Left ventricle myocardium inferior (tissue), 1 donor: ENCODE data around the gene RASA3. TPM values are rescaled to one million over a fixed set of nuclear protein-coding genes. Genes with fewer than 3 reads are reported as not detected.
A peak's percentile ranks its signal among the peaks of the same experiment; 100 is the strongest.

Experiments
- DNase-seq: peaks from one replicate; pipeline ENCODE4 v3.0.0-alpha.2; 2020
- H3K27ac ChIP-seq: fragments of 200-600 bp; replicated peaks from 2 replicates; pipeline ENCODE4 v1.8.0; 2021
- H3K27me3 ChIP-seq: fragments of 200-600 bp; 2 replicates; pipeline ENCODE4 v1.8.0; 2021; ENCODE audit warnings: low read depth
- H3K36me3 ChIP-seq: fragments of 200-600 bp; 2 replicates; pipeline ENCODE4 v1.8.0; 2021
- H3K4me1 ChIP-seq: fragments of 200-600 bp; 2 replicates; pipeline ENCODE4 v1.8.0; 2021
- H3K4me3 ChIP-seq: fragments of 200-600 bp; 2 replicates; pipeline ENCODE4 v1.8.0; 2021; ENCODE audit warnings: mild to moderate bottlenecking, moderate library complexity
- H3K9me3 ChIP-seq: fragments of 200-600 bp; replicated peaks from 2 replicates; pipeline ENCODE4 v1.8.0; 2021
- CTCF ChIP-seq: fragments of 200-600 bp; IDR thresholded peaks from 2 replicates; pipeline ENCODE4 v1.8.0; 2021; ENCODE audit warnings: antibody characterized with exemption, mild to moderate bottlenecking, borderline replicate concordance
- intact Hi-C: fragments of 100-400 bp; cut with micrococcal nuclease; formaldehyde crosslinking; loops from one replicate; pipeline ENCODE4 v1.11.0; 2022
- total RNA-seq: library from RNA; stranded (reverse); fragmentation: NEBNext Ultra II Directional; extraction: Animal tissue kit (Norgen Biotek cat#: 25700); gene quantifications from one replicate; pipeline ENCODE4 v1.2.1, GENCODE V29; 2021
- donor health status: DM: no; HTN: yes; CAD: no; lungs with severe emphysema.

The RASA3 gene
- total RNA-seq, 1 donor from 2014 or later, result 9.5 TPM

GRCh38 chr13:114025714-114026431 is 106.5 kb downstream of the RASA3 start:
- peak overlapping the region; percentile 58 for H3K27ac ChIP-seq
- no peaks in the 10 kb centered on the region for H3K9me3 ChIP-seq
- no peak for TF ChIP-seq CTCF
- no peaks in the 10 kb centered on the region for H3K27me3 ChIP-seq
- peaks cover 27% of the 10 kb centered on the region for H3K36me3 ChIP-seq
- peaks cover 24% of the 10 kb centered on the region for H3K4me1 ChIP-seq
- intact Hi-C loops, result no loop called here
- H3K4me3 ChIP-seq, result no peak overlapping the region
- DNase-seq, result no peak

- Histone ChIP-seq H3K27ac (no peak overlapping the region), H3K4me3 (no peak overlapping the region), H3K36me3 (peaks cover 32% of the 10 kb centered on the region), H3K4me1 (peaks cover 24% of the 10 kb centered on the region), H3K27me3 (no peaks in the 10 kb centered on the region), H3K9me3 (no peaks in the 10 kb centered on the region)
- intact Hi-C loops, result no loop called here
- no peak for TF ChIP-seq CTCF
- DNase-seq, result no peak
Observed at GRCh38 chr13:114025405-114025713, 107.1 kb downstream of the RASA3 start.

GRCh38 chr13:114024603-114025404 is 107.6 kb downstream of the RASA3 start:
- Histone ChIP-seq H3K27me3 (no peaks in the 10 kb centered on the region), H3K4me3 (no peak overlapping the region), H3K4me1 (peaks cover 24% of the 10 kb centered on the region), H3K9me3 (no peaks in the 10 kb centered on the region), H3K36me3 (peaks cover 34% of the 10 kb centered on the region), H3K27ac (no peak overlapping the region)
- no peak for DNase-seq
- intact Hi-C loops, result no loop called here
- no peak for TF ChIP-seq CTCF

- no peaks in the 10 kb centered on the region for H3K9me3 ChIP-seq
- no peak overlapping the region for H3K27ac ChIP-seq
- DNase-seq, result no peak
- peaks cover 24% of the 10 kb centered on the region for H3K4me1 ChIP-seq
- no peak for TF ChIP-seq CTCF
- intact Hi-C loops, result no loop called here
- no peaks in the 10 kb centered on the region for H3K27me3 ChIP-seq
- peaks cover 34% of the 10 kb centered on the region for H3K36me3 ChIP-seq
- no peak overlapping the region for H3K4me3 ChIP-seq
Observed at GRCh38 chr13:114023716-114024602, 108.5 kb downstream of the RASA3 start.

GRCh38 chr13:114022876-114023275 is 109.5 kb downstream of the RASA3 start:
- Histone ChIP-seq H3K4me1 (peaks cover 24% of the 10 kb centered on the region), H3K36me3 (peaks cover 44% of the 10 kb centered on the region), H3K27me3 (no peaks in the 10 kb centered on the region), H3K4me3 (no peak overlapping the region), H3K9me3 (no peaks in the 10 kb centered on the region), H3K27ac (no peak overlapping the region)
- TF ChIP-seq CTCF, result no peak
- DNase-seq, result no peak
- intact Hi-C loops, result no loop called here
